Skeletal muscle tissue (tissue), 4 donors: Measurements from ENCODE around the gene C10orf62. TPM values are rescaled to one million over a fixed set of nuclear protein-coding genes. Genes with fewer than 3 reads are reported as not detected.
A peak's percentile ranks its signal among the peaks of the same experiment; 100 is the strongest.
"Not testable (repeated sequence)": the region's sequence is repeated elsewhere in the genome, so short reads cannot be mapped to it uniquely, and the experiment has no call there.

Experiments used
- H3K27ac ChIP-seq: one replicate; pipeline ENCODE4 v1.7.0; 2013; ENCODE audit warnings: mild to moderate bottlenecking, low read depth, low read length, inconsistent platforms
- H3K27me3 ChIP-seq, 3 donors: one replicate each; pipeline ENCODE4 v1.7.0; 2013; ENCODE audit warnings: low read length in 3 of 3; ENCODE audit not compliant: control insufficient read depth in 3 of 3, insufficient read depth in 3 of 3
- H3K36me3 ChIP-seq, 3 donors: one replicate each; pipeline ENCODE4 v1.7.0; 2013; ENCODE audit warnings: low read length in 3 of 3; ENCODE audit not compliant: control insufficient read depth in 3 of 3, insufficient read depth in 3 of 3
- H3K4me1 ChIP-seq, 3 donors: one replicate each; pipeline ENCODE4 v1.7.0; 2013; ENCODE audit warnings: low read length in 3 of 3, mild to moderate bottlenecking in 3 of 3; ENCODE audit not compliant: control insufficient read depth in 3 of 3, insufficient read depth in 3 of 3
- H3K4me3 ChIP-seq, 3 donors: one replicate each; pipeline ENCODE4 v1.7.0; 2013; ENCODE audit warnings: low read length in 3 of 3
- H3K9ac ChIP-seq, 3 donors: one replicate each; pipeline ENCODE4 v1.7.0; 2013; ENCODE audit warnings: low read length in 3 of 3, mild to moderate bottlenecking in 3 of 3, moderate library complexity in 2 of 3, low read depth in 1 of 3
- H3K9me3 ChIP-seq, 3 donors: one replicate each; pipeline ENCODE4 v1.7.0; 2013; ENCODE audit warnings: low read length in 3 of 3; ENCODE audit not compliant: control insufficient read depth in 3 of 3
- total RNA-seq: library from RNA; depleted of rRNA; stranded (reverse); fragments of >200 nt; gene quantifications from one replicate; pipeline ENCODE4 v1.2.3, GENCODE V29; 2014
- donor health status: Osteomylitis.

Gene C10orf62
- total RNA-seq, 1 donor from 2014 or later: under 0.01 TPM

- Histone ChIP-seq H3K9ac (peak overlapping the region; percentile 62 to 69 (median 65)), H3K4me1 (peaks cover 51 to 62% (median 57%) of the 10 kb centered on the region in 3 donors), H3K27ac (peak overlapping the region; percentile 83), H3K4me3 (peak overlapping the region in 2 of 3 donors; percentile 6 to 40), H3K36me3 (peaks cover 0 to 2% (median 0%) of the 10 kb centered on the region in 3 donors), H3K9me3 (no peaks in the 10 kb centered on the region), H3K27me3 (no peaks in the 10 kb centered on the region)
Measured at GRCh38 chr10:97549587-97550322, 39.8 kb upstream of the C10orf62 start.

GRCh38 chr10:97550336-97551149 is 39.0 kb upstream of the C10orf62 start:
- Histone ChIP-seq H3K4me1 (peaks cover 51 to 66% (median 61%) of the 10 kb centered on the region in 3 donors), H3K27ac (peak overlapping the region; percentile 83), H3K27me3 (no peaks in the 10 kb centered on the region), H3K9ac (peak overlapping the region; percentile 62 to 69 (median 65)), H3K36me3 (peaks cover 0 to 2% (median 0%) of the 10 kb centered on the region in 3 donors), H3K9me3 (no peaks in the 10 kb centered on the region), H3K4me3 (peak overlapping the region in 2 of 3 donors; percentile 6 to 40)

GRCh38 chr10:97551271-97551670 is 38.2 kb upstream of the C10orf62 start:
- peaks cover 51 to 62% (median 61%) of the 10 kb centered on the region in 3 donors for H3K4me1 ChIP-seq
- H3K27me3 ChIP-seq: no peaks in the 10 kb centered on the region
- no peak overlapping the region for H3K27ac ChIP-seq

GRCh38 chr10:97553575-97554031 is 35.9 kb upstream of the C10orf62 start:
- Histone ChIP-seq H3K9ac (peak overlapping the region in 2 of 3 donors; percentile 19 to 26), H3K4me1 (peaks cover 36 to 40% (median 39%) of the 10 kb centered on the region in 3 donors), H3K4me3 (no peak overlapping the region), H3K9me3 (no peaks in the 10 kb centered on the region), H3K27ac (no peak overlapping the region), H3K27me3 (no peaks in the 10 kb centered on the region), H3K36me3 (peaks cover 0 to 2% (median 0%) of the 10 kb centered on the region in 3 donors)

More at GRCh38 chr10:97551271-97551670, 38.2 kb upstream of the C10orf62 start:
- Histone ChIP-seq H3K9me3 (no peaks in the 10 kb centered on the region), H3K9ac (peak overlapping the region in 2 of 3 donors; percentile 25 to 36), H3K36me3 (peaks cover 0 to 2% (median 0%) of the 10 kb centered on the region in 3 donors), H3K4me3 (no peak overlapping the region)

GRCh38 chr10:97554336-97554735 is 35.2 kb upstream of the C10orf62 start:
- not testable (repeated sequence) for H3K36me3 ChIP-seq, H3K27me3 ChIP-seq, H3K4me3 ChIP-seq, H3K9me3 ChIP-seq, H3K9ac ChIP-seq, H3K27ac ChIP-seq
- peaks cover 30 to 35% (median 31%) of the 10 kb centered on the region in 3 donors for H3K4me1 ChIP-seq

GRCh38 chr10:97555541-97555940 is 34.0 kb upstream of the C10orf62 start:
- H3K36me3 ChIP-seq, H3K4me3 ChIP-seq, H3K27ac ChIP-seq, H3K9me3 ChIP-seq, H3K27me3 ChIP-seq, H3K9ac ChIP-seq: not testable (repeated sequence)
- peaks cover 17 to 23% (median 22%) of the 10 kb centered on the region in 3 donors for H3K4me1 ChIP-seq

GRCh38 chr10:97560731-97561381 is 28.7 kb upstream of the C10orf62 start:
- not testable (repeated sequence) for H3K4me1 ChIP-seq, H3K36me3 ChIP-seq, H3K27me3 ChIP-seq, H3K9me3 ChIP-seq
- peak overlapping the region in 2 of 3 donors; percentile 23 to 62 for H3K9ac ChIP-seq
- peak overlapping the region; percentile 24 to 61 (median 52) for H3K4me3 ChIP-seq
- peak overlapping the region; percentile 65 for H3K27ac ChIP-seq

- Histone ChIP-seq H3K27ac (peak overlapping the region; percentile 65), H3K4me3 (peak overlapping the region in 2 of 3 donors; percentile 24 to 52)
- H3K36me3 ChIP-seq, H3K4me1 ChIP-seq, H3K9ac ChIP-seq, H3K27me3 ChIP-seq, H3K9me3 ChIP-seq: not testable (repeated sequence)
Measured at GRCh38 chr10:97561386-97562077, 28.0 kb upstream of the C10orf62 start.

GRCh38 chr10:97562329-97562728 is 27.2 kb upstream of the C10orf62 start:
- H3K9me3 ChIP-seq, H3K4me1 ChIP-seq, H3K36me3 ChIP-seq, H3K9ac ChIP-seq, H3K4me3 ChIP-seq, H3K27me3 ChIP-seq, H3K27ac ChIP-seq: not testable (repeated sequence)
